GM19463 (cell line): Measurements from ENCODE around the gene RNF135.
"Not testable (repeated sequence)": the region's sequence is repeated elsewhere in the genome, so short reads cannot be mapped to it uniquely, and the experiment has no call there.

Experiments
- ATAC-seq: cut with Tn5 transposase; IDR thresholded peaks from one replicate; pipeline ENCODE4 v1.9.1; 2021; ENCODE audit warnings: mild to moderate bottlenecking, moderate library complexity; ENCODE audit not compliant: unreplicated experiment

The RNF135 gene

DNA sequence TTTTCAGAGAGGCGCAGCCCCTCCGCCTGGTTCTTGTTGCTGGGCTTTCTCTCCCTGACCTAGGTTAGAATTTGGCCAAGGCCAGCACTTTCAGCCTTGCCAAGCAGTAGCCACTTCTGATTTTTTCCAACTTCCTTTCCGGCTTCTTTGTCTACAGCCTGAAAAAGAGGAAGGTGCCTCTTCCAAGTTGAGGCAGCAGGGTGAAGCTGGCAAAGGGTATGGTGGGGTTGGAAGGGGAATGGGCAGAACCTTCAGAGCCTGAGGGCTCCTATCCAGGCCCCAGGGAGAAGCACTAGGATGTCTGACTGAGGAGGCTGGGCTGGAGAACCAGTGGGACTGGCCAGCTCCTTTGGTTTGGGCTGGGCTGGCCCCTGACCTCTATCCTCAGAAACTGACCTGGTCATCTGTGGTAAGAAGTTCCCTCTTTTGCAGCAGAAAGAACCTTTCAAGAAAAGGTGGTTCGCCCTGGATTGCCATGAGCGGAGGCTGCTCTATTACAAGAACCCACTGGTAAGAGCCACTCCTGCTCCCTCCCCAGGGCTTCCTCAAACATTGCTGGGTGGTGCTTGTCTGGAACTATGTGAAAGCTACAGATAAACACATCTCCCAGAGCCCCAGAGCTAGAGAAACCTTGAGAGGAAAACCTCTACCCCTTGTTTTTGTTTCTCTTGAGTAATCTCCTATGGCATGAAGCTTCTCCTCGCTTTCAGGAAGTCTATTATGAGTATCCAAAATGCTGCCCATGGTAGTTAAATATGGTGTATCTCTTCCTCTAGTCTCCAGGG lies 16.6 kb upstream of the RNF135 start:
- no peak for ATAC-seq

DNA sequence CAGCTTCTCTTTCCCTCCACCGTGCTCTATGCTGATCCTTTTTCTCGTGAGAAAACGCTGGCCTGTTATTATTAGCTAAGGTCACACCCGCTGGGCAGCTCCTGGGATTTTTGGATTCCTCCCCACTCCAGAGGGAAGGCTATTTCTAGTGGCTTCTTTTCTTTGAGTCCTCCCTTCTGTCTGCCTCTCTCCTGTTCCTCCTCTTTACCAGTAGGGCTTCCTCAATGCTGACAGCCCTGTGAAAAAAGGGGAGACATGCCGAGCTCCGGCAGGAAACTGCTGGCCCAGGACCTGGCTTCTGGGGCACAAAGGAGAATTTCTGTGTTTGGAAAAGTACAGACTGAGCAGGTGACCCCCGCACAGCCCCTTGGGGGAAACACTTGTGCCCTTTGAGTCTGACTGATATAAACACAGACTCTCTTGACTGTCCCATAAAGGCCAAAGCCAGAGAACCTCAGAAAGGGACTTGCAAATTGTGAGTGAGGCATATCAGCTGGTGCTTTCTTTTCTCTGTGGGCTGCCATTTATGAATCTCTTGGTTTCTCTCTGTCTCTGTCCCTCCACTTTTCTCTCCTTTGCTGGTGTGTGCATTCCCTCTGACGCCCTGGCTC lies 14.0 kb upstream of the RNF135 start:
- ATAC-seq: no peak

DNA sequence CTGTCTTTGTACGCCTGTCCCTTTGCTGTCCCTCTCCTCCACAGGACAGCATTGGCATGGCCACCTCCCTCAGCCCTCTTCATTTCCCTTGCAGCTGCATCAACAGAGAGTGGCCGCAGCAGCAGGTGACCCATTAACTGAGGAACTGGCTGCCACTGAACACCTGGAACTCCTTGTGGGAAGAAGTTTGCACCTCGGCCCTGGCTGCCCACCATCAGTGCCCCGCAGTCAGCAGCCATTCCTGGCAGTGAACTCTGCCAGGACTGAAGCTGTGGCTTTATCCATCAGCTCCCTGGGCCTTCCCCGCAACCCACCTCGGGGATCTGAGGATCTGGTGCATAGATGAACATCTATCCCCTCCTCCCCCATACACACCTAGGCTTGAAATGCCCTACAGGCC lies 13.1 kb upstream of the RNF135 start:
- no peak for ATAC-seq

DNA sequence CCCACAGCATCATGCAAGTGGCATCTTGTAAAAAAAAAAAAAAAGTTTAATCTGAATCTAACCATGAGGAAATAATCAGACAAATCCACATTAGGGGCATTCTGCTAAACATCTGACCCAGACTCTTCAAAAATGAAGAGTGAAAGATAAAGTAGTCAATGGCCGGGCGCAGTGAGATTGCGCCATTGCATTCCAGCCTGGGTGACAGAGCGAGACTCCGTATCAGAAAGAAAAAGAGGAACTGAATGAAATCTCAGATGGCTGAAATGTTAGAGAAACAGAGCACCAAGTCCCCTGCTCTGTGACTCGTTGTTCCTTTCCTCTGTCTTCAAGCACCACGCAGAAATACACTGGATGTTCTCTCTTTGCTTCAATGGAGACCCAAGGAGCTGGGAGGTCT lies 12.7 kb upstream of the RNF135 start:
- no peak for ATAC-seq

DNA sequence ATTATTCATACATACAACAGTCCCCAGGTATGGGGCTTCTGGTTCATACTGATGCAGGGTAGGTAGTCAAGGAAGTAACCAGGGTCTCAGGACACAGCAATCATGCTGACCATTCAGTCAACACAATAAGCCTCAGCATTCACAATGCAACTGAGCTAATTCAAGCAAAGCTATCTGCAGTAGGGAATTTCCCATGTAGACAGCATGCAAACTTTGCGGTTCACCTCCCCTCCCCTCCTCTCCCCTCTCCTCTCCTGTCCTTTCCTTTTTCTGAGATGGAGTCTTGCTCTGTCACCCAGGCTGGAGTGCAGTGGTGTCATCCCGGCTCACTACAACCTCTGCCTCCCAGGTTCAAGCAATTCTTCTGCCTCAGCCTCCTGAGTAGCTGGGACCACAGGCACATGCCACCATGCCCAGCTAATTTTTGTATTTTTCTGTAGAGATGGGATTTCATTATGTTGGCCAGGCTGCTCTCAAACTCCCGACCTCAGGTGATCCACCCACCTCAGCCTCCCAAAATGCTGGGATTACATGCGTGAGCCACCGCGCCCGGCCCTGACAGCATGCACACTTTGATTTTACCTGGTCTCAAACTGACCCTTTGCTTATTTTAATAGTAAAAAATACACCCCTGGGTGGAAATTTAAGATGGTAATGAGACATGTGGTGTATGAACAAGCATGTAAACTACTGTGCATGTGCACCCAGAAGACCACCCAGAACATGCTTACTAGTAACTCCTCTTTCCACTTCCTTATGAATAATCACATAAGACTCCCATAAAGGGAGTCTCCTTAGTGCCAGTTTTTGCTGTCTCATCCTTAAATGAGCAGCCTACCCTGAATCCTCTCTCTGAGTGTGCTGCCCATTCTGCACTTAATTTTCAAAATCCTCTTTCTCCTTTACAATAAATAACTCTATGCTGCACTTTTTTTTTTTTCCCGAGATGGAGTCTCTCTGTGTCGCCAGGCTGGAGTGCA lies 9.3 kb upstream of the RNF135 start:
- peak; percentile 65 for ATAC-seq

DNA sequence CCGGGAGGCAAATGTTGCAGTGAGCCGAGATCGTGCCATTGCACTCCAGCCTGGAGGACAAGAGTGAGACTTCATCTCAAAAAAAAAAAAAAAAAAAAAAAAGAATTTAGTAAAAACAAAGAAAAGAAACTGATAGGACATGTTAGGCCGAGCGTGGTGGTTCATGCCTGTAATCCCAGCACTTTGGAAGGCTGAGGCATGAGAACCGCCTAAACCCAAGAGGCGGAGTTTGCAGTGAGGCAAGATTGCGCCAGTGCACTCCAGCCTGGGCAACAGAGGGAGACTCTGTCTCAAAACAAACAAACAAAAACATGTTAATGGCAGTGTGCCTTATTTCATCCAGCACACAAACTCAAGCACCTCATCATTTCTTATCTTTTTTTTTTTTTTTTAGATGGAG lies 6.5 kb upstream of the RNF135 start:
- not testable (repeated sequence) for ATAC-seq

DNA sequence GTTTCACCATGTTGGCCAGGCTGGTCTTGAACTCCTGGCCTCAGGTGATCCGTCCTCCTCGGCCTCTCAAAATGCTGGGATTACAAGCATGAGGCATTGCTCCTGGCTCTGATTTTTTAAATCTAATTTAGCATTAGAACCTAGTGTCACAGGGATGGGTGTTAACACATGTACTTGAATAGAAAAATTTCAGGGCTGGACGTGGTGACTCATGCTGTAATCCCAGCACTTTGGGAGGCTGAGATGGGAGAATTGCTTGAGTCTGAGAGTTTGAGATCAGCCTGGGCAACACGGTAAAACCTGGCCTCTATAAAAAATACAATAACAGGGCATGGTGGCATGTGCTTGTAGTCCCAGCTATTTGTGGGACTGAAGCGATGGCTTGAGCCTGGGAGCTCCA lies 6.0 kb upstream of the RNF135 start:
- no peak for ATAC-seq

DNA sequence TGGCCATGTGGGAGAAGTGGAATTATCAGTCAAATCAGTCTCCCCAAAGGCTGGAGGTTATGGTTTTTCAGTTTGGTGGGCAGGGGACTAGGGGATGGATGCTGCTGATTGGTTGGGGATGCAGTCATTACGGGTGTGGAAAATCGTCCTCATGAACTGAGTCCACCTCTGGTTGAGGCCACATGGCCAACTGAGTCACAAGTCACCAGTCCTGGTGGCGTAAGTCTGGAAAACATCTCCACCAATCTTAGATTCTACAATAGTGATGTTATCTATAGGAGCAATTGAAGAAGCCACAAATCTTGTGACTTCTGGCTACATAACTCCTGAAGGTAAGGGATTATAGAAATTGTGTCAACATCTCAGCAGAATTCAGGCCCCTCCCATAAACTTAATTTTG lies 5.2 kb upstream of the RNF135 start:
- ATAC-seq: no peak

DNA sequence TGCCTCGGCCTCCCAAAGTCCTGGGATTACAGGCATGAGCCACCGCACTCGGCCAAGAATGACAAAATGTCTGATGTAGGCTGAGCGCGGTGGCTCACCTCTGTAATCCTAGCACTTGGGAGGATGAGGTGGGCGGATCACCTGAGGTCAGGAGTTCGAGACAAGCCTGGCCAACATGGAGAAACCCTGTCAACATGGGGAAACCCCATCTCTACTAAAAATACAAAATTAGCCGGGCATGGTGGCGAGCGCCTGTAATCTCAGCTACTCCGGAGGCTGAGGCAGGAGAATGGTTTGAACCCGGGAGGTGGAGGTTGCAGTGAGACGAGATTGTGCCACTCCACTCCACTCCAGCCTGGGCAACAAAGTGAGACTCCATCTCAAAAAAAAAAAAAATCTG lies 2.9 kb upstream of the RNF135 start:
- ATAC-seq: not testable (repeated sequence)

DNA sequence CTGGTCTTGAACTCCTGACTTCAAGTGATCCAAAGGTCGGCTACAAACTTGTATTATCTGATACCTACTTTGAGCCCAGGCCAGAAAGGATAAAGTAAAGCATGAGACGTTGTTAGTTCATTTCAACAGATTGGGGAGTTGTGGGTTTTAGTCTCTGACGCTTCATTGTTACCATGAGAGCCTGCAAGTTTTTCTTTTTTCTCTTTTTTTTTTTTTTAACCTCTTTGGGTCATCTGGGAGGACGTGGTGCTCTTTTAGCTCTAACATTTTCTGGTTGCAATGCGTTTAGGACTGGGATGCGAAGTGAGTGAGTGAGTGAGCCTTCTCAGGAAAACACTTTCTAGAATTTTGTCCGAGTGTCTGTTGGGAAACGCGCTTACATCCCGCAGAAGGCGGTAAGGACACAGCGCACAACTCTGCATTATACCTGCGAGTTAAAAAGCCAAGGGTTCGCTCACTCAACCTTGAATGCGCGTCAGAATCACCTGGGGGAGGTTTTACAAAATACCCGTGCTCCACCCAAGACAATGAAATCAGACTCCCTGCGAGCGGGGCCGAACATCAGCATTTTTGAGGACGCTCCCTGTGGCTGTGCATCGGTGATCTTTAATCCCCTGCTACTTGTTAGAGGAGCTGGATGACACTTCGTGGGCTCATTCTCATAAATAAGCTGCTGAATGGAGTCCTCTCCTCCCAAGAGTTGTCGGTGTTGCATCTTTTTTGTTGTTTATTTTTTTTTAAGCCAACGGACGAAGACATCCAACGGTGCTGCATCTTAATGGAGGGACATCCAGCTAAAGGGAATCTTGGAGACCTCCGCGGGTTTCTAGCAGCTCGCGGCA lies 629 bp upstream of the RNF135 start:
- no peak for ATAC-seq

DNA sequence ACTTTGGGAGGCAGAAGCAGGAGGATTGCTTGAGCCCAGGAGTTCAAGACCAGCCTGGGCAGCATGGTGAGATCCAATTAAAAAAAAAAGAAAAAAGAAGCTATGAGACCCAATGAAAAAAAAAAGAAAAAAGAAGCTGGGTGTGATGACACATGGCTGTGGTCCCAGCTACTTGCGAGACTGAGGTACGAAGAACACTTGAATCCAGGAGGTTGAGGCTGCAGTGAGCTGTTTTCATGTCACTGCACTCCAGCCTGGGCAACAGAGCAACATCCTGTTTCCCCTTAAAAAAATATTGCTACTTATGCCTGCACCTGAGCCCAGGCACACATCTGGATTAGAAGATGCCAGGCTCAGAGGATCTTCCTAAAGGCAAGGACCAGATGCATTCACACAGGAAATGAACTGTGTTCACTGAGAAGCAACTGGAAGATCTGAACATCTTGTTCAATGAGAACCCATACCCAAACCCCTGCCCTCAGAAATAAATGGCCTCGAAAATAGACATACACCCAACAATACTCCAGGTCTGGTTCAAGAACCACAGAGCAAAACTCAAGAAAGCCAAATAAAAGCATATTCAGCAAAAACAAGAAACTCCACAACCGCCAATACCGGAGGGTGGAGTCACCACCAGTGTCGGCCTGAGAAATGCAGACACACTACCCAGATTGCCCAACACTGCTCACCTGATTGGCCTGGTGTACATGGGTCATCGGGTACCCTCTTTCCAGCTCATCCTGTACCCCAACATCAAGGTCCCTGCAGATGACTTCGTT lies 4.4 kb downstream of the RNF135 start:
- ATAC-seq: no peak

DNA sequence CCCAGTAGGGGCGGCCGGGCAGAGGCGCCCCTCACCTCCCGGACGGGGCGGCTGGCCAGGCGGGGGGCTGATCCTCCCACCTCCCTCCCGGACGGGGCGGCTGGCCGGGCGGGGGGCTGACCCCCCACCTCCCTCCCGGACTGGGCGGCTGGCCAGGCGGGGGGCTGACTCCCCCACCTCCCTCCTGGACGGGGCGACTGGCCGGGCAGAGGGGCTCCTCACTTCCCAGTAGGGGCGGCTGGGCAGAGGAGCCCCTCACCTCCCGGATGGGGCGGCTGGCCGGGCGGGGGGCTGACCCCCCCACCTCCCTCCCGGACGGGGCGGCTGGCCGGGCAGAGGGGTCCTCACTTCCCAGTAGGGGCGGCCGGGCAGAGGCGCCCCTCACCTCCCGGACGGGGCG lies 9.1 kb downstream of the RNF135 start:
- ATAC-seq: not testable (repeated sequence)

DNA sequence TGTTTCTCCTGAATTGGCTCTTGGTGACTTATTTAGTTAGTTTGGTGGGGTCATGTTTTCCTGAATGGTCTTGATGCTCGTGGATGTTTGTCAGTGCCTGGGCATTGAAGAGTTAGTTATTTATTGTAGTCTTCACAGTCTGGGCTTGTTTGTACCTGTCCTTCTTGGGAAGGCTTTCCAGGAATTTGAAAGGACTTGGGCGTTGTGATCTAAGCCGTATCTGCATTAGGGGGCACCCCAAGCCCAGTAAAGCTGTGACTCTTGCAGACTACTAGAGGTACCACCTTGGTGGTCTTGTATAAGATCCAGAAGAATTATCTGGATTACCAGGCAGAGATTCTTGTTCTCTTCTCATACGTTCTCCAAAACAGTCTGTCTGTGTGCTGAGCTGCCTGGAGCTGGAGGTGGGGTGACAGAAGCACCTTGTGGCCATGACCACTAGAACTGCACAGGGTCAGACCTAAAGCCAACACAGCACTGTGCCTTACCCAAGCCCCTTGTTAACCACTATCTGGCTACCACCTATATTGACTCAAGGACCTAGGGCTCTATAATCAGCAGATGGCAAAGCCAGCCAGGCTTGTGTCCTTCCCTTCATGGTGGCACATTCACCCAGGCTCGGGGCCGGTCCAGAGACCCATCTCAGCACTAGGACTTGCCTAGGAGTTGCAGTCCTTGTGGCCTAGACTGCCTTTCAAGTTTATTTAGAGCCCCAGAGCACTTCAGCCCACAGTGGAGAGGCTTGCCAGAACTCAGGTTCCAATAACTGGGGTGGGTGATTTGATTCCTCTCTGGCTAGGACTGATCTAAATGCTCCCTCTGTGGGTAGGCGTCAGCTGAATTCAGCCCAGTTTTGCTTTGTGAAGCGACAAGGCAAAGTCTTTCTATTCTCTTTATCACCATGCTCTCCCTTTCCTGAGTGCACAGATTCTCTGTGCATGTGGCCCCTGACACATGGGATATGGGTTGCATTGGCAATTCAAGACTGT lies 11.0 kb downstream of the RNF135 start:
- ATAC-seq: no peak

DNA sequence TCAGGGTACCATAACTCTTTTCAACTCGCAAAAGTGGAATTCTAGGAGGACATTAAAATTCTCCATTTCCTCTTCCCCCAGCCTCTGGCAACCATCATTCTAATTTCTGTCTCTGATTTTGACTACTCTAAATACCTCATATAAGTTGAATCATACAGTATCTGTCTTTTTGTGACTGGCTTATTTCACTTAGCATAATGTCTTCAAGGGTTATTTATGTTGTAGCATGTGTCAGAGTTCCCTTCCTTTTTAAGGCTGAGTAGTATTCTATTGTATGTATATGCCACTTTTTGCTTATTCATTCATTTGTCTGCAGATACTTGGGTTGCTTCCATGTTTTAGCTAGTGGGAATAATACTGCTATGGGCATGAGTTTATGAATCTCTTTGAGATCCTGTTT lies 12.0 kb downstream of the RNF135 start:
- no peak for ATAC-seq

DNA sequence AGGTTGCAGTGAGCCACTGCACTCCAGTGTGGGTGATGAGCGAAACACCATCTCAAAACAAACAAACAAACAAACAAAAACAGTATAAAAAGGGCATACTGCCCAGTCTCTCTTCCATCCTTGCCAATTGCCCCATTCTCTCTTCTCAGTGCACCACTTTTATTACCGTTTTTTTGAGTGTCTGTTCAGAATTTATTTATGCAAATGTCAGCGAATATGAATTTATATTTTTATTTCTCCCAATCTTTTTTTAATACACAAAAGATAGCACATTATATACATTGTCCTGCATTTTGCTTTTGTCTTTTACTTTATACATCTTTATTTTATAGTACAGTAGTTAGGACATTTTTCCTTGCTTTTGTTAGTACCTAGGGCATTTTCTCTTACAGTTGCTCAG lies 19.6 kb downstream of the RNF135 start:
- no peak for ATAC-seq

DNA sequence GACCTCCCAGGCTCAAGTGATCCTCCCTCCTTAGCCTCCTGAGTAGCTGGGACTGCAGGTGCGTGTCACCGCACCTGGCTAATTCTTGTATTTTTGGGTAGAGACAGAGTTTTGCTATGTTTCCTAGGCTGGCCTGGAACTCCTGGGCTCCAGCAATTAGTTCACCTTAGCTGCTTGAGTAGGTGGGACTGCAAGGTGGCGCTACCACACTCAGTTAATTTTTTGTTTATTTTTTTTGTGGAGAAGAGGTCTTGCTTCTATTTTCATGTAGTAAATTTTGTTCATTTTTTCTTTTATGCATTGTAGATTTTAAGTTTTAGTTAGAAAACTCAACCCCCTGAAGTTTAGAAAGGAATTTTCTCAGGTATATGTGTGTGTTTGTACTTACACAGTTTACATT lies 21.7 kb downstream of the RNF135 start:
- no peak for ATAC-seq

DNA sequence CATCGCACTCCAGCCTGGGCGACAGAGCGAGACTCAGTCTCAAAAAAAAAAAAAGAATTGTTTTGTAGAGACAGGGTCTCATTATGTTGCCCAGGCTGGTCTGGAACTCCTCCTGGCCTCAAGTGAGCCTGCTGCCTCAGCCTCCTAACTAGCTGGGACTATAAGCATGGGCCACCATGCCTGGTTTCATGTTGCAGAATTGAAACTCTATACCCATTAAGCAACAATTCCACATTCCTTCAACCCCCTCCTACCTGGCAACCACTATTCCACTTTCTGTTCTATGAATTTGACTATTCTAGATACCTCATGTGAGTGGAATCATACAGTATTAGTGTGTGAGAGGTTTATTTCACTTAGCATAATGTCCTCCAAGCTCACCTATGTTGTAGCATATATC lies 24.5 kb downstream of the RNF135 start:
- no peak for ATAC-seq

DNA sequence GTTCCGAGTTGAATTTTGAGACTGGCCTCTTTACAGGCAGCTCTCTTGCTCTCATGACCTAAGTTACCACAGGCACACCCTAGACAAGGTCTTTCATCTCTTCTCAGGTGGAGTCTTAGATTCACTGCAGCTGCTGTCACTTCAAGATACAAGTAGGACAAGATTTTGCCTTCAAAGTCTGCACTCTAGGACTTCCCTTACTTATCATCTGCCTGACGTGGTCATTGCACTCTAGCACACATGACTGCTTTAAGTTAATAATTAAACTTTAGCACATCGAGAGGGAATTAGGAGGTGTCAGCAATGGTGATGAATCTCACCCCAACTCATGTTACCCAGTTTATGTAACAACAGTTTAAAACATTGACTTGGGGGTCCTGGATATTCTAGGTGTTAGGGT lies 25.6 kb downstream of the RNF135 start:
- ATAC-seq: no peak

DNA sequence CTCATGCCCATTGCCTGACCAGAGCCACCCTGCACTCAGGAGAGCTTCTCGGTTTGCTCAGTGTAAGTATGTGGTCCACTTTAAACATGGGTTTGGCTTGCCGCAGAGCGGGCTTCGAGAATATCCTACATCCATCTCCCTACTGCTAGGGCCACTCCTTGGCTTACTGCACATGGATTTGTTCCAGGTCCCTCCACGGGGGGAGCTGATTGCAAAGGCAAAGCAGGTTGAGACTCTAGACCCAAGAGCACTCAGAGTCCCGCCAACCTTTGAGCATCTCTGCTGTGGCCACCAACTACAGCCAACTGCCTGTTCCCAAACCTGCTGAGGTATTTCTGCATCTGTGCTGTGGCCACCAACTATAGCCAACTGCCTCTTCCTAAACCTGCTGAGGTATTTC lies 26.4 kb downstream of the RNF135 start:
- ATAC-seq: no peak
